A549 (cell line): Measurements from ENCODE around the gene GREM1. TPM values are rescaled to one million over a fixed set of nuclear protein-coding genes. Genes with fewer than 3 reads are reported as not detected.
A peak's percentile ranks its signal among the peaks of the same experiment; 100 is the strongest.

Experiments used
- ATAC-seq, 2 experiments: fragments of 200-7000 bp in 1 of 2; fragments of >200 bp in 1 of 2; cut with Nextera tagmentation in 1 of 2; cut with Tn5 transposase in 1 of 2; 3 replicates each; pipeline versions ENCODE4 v1.8.0 to v1.9.1; 2018 to 2020; ENCODE audit warnings: mild to moderate bottlenecking in 1 of 2, moderate library complexity in 1 of 2
- CTCF ChIA-PET: fragments of 300-600 bp; sonication (Branson Sonifier 250); formaldehyde crosslinking; extraction: SDS; loops from one replicate; lab custom pipeline; 2021; ENCODE audit warnings: antibody characterized with exemption, inconsistent platforms; lab: Yijun Ruan, JAX
- POLR2A ChIA-PET: fragments of 350-600 bp; formaldehyde crosslinking; extraction: SDS; loops from one replicate; lab custom pipeline; 2021; ENCODE audit warnings: antibody characterized with exemption, inconsistent platforms; lab: Yijun Ruan, JAX
- DNase-seq, 2 experiments: peaks; one replicate each; pipeline versions ENCODE4 v3.0.0 to v3.0.0-alpha.2; 2011 to 2016; ENCODE audit warnings: low read depth in 1 of 2, low spot score in 1 of 2
- FAIRE-seq: peaks from 2 replicates; lab custom pipeline; 2011; peaks lifted over from hg19 to GRCh38; lab: Jason Lieb, UNC
- H3K27ac ChIP-seq, 2 experiments: fragments of >200 bp; sonication (Bioruptor Twin); formaldehyde crosslinking; 3 replicates each; pipeline ENCODE4 v1.5.1; 2016 to 2017
- H3K4me1 ChIP-seq: fragments of >200 bp; sonication (Bioruptor Twin); formaldehyde crosslinking; 3 replicates; pipeline ENCODE4 v1.6.1; 2016
- H3K4me2 ChIP-seq: fragments of >200 bp; sonication (Bioruptor Twin); formaldehyde crosslinking; 3 replicates; pipeline ENCODE4 v1.6.1; 2016
- H3K4me3 ChIP-seq: fragments of >200 bp; sonication (Bioruptor Twin); formaldehyde crosslinking; 3 replicates; pipeline ENCODE4 v1.5.1; 2016
- H3K9me3 ChIP-seq: fragments of >200 bp; sonication (Bioruptor Twin); formaldehyde crosslinking; 3 replicates; pipeline ENCODE4 v1.6.1; 2016
- BHLHE40 ChIP-seq: IDR thresholded peaks from 2 replicates; pipeline ENCODE4 v1.6.1; 2012; ENCODE audit warnings: low read depth, low read length, inconsistent platforms
- CBX8 ChIP-seq: fragments of 200-600 bp; sonication (generic); IDR thresholded peaks from 2 replicates; pipeline ENCODE4 v1.6.1; 2016
- CEBPB ChIP-seq, 2 experiments: fragments of >200 bp in 1 of 2; sonication (Bioruptor Twin) in 1 of 2; formaldehyde crosslinking in 1 of 2; IDR thresholded peaks; 2 replicates each; pipeline ENCODE4 v1.6.1; 2012 to 2016
- EP300 ChIP-seq, 2 experiments: fragments of >200 bp; sonication (Bioruptor Twin); formaldehyde crosslinking; IDR thresholded peaks; 2 replicates in 1 of 2; 3 replicates in 1 of 2; pipeline ENCODE4 v1.6.1; 2016 to 2017
- FOSL2 ChIP-seq, 2 experiments: fragments of 450-650 bp in 1 of 2; fragments of >200 bp in 1 of 2; sonication (Bioruptor Twin) in 1 of 2; formaldehyde crosslinking; IDR thresholded peaks; 2 replicates each; pipeline versions ENCODE4 v1.5.0 to v1.6.1; 2016 to 2020; ENCODE audit warnings: mild to moderate bottlenecking in 1 of 2, moderate library complexity in 1 of 2
- FOXS1 ChIP-seq: fragments of 250-450 bp; sonication (Bioruptor Pico); IDR thresholded peaks from 2 replicates; pipeline ENCODE4 v1.5.0; 2020; ENCODE audit warnings: mild to moderate bottlenecking, moderate library complexity
- JUN ChIP-seq, 2 experiments: fragments of >200 bp; sonication (Bioruptor Twin); formaldehyde crosslinking; IDR thresholded peaks; 2 replicates in 1 of 2; 3 replicates in 1 of 2; pipeline ENCODE4 v1.6.1; 2016 to 2017
- KDM1A ChIP-seq: fragments of 200-600 bp; sonication (generic); IDR thresholded peaks from 2 replicates; pipeline ENCODE4 v1.6.1; 2016; ENCODE audit warnings: low read depth, mild to moderate bottlenecking
- KDM5A ChIP-seq: fragments of 200-600 bp; sonication (generic); IDR thresholded peaks from 2 replicates; pipeline ENCODE4 v1.6.1; 2016; ENCODE audit warnings: antibody characterized with exemption, mild to moderate bottlenecking
- MAFK ChIP-seq: fragments of 450-650 bp; IDR thresholded peaks from 2 replicates; pipeline ENCODE4 v1.6.1; 2014; ENCODE audit not compliant: partially characterized antibody
- MAZ ChIP-seq: fragments of 150-350 bp; IDR thresholded peaks from 2 replicates; pipeline ENCODE4 v1.6.1; 2014; ENCODE audit warnings: antibody characterized with exemption, low read depth, low read length, borderline replicate concordance
- MYC ChIP-seq: IDR thresholded peaks from 2 replicates; pipeline ENCODE4 v1.6.1; 2012; ENCODE audit warnings: mild to moderate bottlenecking, inconsistent platforms, low read length, improper control_type of control experiment, borderline replicate concordance
- NPAS2 ChIP-seq: fragments of 250-450 bp; sonication (Bioruptor Pico); IDR thresholded peaks from 2 replicates; pipeline ENCODE4 v1.8.0; 2022; ENCODE audit warnings: mild to moderate bottlenecking, moderate library complexity, borderline replicate concordance
- POLR2AphosphoS2 ChIP-seq: conservative IDR thresholded peaks from 2 replicates; pipeline ENCODE4 v1.6.1; 2012; ENCODE audit warnings: low read length, improper control_type of control experiment, inconsistent platforms
- RAD21 ChIP-seq, 2 experiments: fragments of >200 bp in 1 of 2; sonication (Bioruptor Twin) in 1 of 2; formaldehyde crosslinking in 1 of 2; IDR thresholded peaks in 1 of 2; conservative IDR thresholded peaks in 1 of 2; 2 replicates in 1 of 2; 3 replicates in 1 of 2; pipeline ENCODE4 v1.6.1; 2012 to 2018; ENCODE audit warnings: inconsistent platforms in 1 of 2
- RNF2 ChIP-seq: fragments of 200-600 bp; sonication (generic); IDR thresholded peaks from 2 replicates; pipeline ENCODE4 v1.6.1; 2016; ENCODE audit warnings: low read depth, mild to moderate bottlenecking, antibody characterized with exemption, moderate library complexity, borderline replicate concordance
- TP53 ChIP-seq: fragments of 250-450 bp; sonication (Bioruptor Pico); IDR thresholded peaks from 2 replicates; pipeline ENCODE4 v1.5.0; 2021; ENCODE audit warnings: mild to moderate bottlenecking, moderate library complexity
- ZC3H11A ChIP-seq: fragments of 450-650 bp; IDR thresholded peaks from 2 replicates; pipeline ENCODE4 v1.6.1; 2014; ENCODE audit warnings: antibody characterized with exemption, mild to moderate bottlenecking
- ZNF302 ChIP-seq: fragments of 250-450 bp; sonication (Bioruptor Pico); IDR thresholded peaks from 2 replicates; pipeline ENCODE4 v1.9.0; 2021; ENCODE audit warnings: inconsistent platforms, mild to moderate bottlenecking, moderate library complexity
- ZSCAN20 ChIP-seq: fragments of 250-450 bp; sonication (Bioruptor Pico); IDR thresholded peaks from 2 replicates; pipeline ENCODE4 v1.8.0; 2022; ENCODE audit warnings: mild to moderate bottlenecking, moderate library complexity
- WGBS: methylation state at CpG from one replicate; pipeline ENCODE4 v1.1.6; 2017; ENCODE audit errors: missing lambda C conversion rate; 5-methylcytosine and 5-hydroxymethylcytosine counted together
- polyA plus RNA-seq, 4 experiments: library from polyadenylated mRNA; depleted of rRNA in 3 of 4; stranded (reverse); fragments of >200 nt; fragmentation: RNase III in 1 of 4; extraction: RNeasy Plus Mini Kit Qiagen cat#74134 plus additional on column Dnase treatment in 1 of 4; gene quantifications; 2 replicates in 3 of 4; 3 replicates in 1 of 4; pipeline ENCODE4 v1.2.3, GENCODE V29; 2011 to 2017
- TF ChIP-seq, protein P1 (sequence below): fragments of 150-350 bp; IDR thresholded peaks from 2 replicates; pipeline ENCODE4 v1.6.1; 2014; ENCODE audit warnings: low read depth, mild to moderate bottlenecking, low read length
- TF ChIP-seq, protein P2 (sequence below): fragments of >200 bp; sonication (Bioruptor Twin); formaldehyde crosslinking; IDR thresholded peaks from 3 replicates; pipeline ENCODE4 v1.6.1; 2016
- TF ChIP-seq, protein P3 (sequence below): fragments of 200-600 bp; sonication (generic); IDR thresholded peaks from 2 replicates; pipeline ENCODE4 v1.6.1; 2016; ENCODE audit warnings: antibody characterized with exemption, mild to moderate bottlenecking, moderate library complexity
- TF ChIP-seq, protein P4 (sequence below): fragments of 250-450 bp; sonication (Bioruptor Pico); IDR thresholded peaks from 2 replicates; pipeline ENCODE4 v1.5.0; 2021; ENCODE audit warnings: mild to moderate bottlenecking, moderate library complexity, borderline replicate concordance

Gene GREM1
- polyA plus RNA-seq, 2 of the 4 experiments (the other 2 are of a cell fraction) = 4.4 to 10.5 TPM

DNA sequence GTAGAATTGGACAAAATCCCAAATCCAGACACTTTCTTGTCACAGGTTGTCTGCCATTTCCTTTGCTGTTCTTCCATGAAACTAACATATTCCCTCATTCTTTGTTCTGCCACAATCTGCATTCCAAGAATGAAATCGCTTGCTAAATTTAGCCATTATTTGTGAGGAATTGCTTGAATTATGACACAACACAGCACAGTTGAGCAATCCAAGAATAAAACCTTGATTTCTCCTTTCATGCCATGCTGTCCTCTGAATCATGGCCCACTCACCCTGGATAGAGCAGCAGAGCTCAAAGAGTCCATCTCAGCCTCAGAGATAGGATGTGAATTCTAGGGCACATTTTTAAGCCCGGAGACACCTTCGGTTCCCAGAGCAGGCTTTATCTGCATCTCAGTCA is 35.2 kb upstream of the GREM1 start (continued):
- TF ChIP-seq KDM5A (no peak), ZC3H11A (no peak), EP300 (IDR thresholded peaks at IDR 0.05) (peak; percentile 19 to 21; a peak in 1 of 5 replicates), KDM1A (no peak), ZSCAN20 (CRISPR knock-in tag) (no peak), NPAS2 (CRISPR knock-in tag) (no peak)

DNA sequence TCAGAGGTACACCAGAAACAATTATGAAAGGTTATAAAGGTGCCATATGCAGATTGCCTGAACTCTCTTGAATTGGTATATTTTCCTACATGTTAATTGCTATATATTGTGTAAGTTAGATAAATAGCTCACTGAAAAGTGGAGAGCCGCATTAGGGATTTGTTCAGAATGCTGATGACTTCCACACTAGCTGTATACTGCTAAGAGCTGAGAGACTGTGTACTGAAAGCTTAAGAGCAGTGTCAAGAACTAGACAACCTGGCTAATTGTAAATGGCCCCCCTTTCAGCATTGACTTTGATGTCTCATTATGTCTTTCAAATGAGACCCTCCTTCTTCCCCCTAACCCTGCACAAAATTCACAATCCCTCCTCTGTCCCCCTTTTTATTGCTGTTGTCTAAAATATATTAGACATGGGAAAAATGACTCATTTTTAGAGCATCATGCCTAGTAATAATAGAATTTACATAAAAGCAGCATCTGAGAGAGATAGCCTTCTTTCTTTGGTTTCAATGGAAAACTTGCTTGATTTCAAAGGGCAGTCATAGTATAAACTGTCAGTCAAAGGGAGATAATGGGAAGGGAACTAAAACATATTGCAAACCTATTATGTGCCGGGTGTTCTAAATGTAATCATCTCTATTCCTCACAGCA is 34.7 kb upstream of the GREM1 start:
- Histone ChIP-seq H3K4me1 (peaks cover 54% of the 10 kb centered on the region), H3K4me2 (peak overlapping the region; percentile 55), H3K9me3 (0 out of 3 replicates have a peak, but pooled peaks cover 6% of the 10 kb centered on the region), H3K27ac (peak overlapping the region; percentile 48 to 57), H3K4me3 (no peak overlapping the region)
- 93% methylated on average over 2 of the region's 2 CpGs for WGBS
- CTCF ChIA-PET = interaction anchor here (0.7 to 6.5 kb wide), 6 partner anchors 8 to 273 kb away, joined by 3 to 60 read pairs (median 9); no protein-coding TSS in a partner anchor
- DNase-seq (no peak), ATAC-seq (no peak), FAIRE-seq (peak; percentile 18)
- POLR2A ChIA-PET = no interaction called here
- TF ChIP-seq JUN (IDR thresholded peaks at IDR 0.05) (0 out of 5 replicates have a peak, but pooled peaks of 1 of the 2 experiments have one; percentile 13), ZNF302 (CRISPR knock-in tag) (no peak), POLR2AphosphoS2 (no peak), ZC3H11A (no peak), TP53 (CRISPR knock-in tag) (no peak), EP300 (IDR thresholded peaks at IDR 0.05) (0 out of 5 replicates have a peak, but pooled peaks of 1 of the 2 experiments have one; percentile 6), FOXS1 (CRISPR knock-in tag) (no peak), MAFK (no peak), MAZ (no peak), KDM1A (no peak), KDM5A (no peak), ZSCAN20 (CRISPR knock-in tag) (no peak), RNF2 (no peak), RAD21 (conservative IDR thresholded peaks at IDR 0.05 in 1 of 2, IDR thresholded peaks at IDR 0.05 in 1 of 2) (no peak; a peak in 1 of 5 replicates), FOSL2 (IDR thresholded peaks at IDR 0.05) (no peak), FOSL2 (CRISPR knock-in tag; IDR thresholded peaks at IDR 0.05) (peak; percentile 21; the same call in 1 of the 2 replicates)
- TF ChIP-seq, protein P1, sequence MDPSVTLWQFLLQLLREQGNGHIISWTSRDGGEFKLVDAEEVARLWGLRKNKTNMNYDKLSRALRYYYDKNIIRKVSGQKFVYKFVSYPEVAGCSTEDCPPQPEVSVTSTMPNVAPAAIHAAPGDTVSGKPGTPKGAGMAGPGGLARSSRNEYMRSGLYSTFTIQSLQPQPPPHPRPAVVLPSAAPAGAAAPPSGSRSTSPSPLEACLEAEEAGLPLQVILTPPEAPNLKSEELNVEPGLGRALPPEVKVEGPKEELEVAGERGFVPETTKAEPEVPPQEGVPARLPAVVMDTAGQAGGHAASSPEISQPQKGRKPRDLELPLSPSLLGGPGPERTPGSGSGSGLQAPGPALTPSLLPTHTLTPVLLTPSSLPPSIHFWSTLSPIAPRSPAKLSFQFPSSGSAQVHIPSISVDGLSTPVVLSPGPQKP = no peak
- TF ChIP-seq, protein P2, sequence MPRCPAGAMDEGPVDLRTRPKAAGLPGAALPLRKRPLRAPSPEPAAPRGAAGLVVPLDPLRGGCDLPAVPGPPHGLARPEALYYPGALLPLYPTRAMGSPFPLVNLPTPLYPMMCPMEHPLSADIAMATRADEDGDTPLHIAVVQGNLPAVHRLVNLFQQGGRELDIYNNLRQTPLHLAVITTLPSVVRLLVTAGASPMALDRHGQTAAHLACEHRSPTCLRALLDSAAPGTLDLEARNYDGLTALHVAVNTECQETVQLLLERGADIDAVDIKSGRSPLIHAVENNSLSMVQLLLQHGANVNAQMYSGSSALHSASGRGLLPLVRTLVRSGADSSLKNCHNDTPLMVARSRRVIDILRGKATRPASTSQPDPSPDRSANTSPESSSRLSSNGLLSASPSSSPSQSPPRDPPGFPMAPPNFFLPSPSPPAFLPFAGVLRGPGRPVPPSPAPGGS = no peak

DNA sequence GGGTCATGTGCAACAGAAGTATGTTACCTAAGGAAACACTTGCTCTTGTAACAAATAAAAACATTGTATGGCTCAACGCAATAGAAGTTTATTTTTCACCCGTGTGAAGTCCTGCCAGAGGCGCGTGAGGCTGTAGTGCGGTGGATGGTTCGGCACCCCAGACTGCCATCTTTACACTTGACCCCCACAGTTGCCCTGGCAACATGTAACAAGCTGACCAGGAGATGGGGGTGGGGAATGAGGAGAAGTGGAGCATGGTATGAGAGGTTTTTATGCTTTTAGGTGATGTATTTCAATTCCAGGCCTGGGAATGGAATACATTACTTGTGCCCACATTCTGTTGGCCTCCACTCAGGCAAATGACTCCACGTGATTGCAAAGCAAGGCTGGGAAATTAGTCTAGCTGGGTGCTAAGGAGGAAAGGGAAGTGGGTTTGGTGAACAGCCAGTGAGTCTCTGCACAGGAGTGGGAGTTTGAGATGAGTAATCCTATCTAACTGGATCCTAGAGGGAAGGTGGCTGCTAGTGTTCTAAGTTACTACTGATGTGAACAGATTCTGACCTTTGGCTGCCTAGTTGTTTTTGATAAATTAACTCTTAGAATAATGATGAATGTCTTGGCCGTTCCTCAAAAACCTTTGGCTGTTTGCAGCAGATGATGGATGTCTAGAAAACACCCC is 33.8 kb upstream of the GREM1 start:
- Histone ChIP-seq H3K9me3 (0 out of 3 replicates have a peak, but pooled peaks cover 6% of the 10 kb centered on the region), H3K4me1 (peaks cover 54% of the 10 kb centered on the region), H3K4me2 (peak overlapping the region; percentile 5; the same call in 1 of the 3 replicates), H3K27ac (peak overlapping the region; percentile 57 to 61; a peak in 5 of 6 replicates), H3K4me3 (no peak overlapping the region)
- FAIRE-seq (no peak), DNase-seq (peak in 1 of 2 experiments; percentile 30), ATAC-seq (peak in 1 of 2 experiments; percentile 23; a peak in 1 of 6 replicates)
- POLR2A ChIA-PET = no interaction called here
- CTCF ChIA-PET = interaction anchor here (1.3 to 5.4 kb wide), 5 partner anchors 9 to 272 kb away, joined by 3 to 29 read pairs (median 10); no protein-coding TSS in a partner anchor
- 78% methylated on average over 8 of the region's 8 CpGs for WGBS
- TF ChIP-seq CBX8 = no peak
- TF ChIP-seq CEBPB (IDR thresholded peaks at IDR 0.05) = no peak
- TF ChIP-seq, protein P3, sequence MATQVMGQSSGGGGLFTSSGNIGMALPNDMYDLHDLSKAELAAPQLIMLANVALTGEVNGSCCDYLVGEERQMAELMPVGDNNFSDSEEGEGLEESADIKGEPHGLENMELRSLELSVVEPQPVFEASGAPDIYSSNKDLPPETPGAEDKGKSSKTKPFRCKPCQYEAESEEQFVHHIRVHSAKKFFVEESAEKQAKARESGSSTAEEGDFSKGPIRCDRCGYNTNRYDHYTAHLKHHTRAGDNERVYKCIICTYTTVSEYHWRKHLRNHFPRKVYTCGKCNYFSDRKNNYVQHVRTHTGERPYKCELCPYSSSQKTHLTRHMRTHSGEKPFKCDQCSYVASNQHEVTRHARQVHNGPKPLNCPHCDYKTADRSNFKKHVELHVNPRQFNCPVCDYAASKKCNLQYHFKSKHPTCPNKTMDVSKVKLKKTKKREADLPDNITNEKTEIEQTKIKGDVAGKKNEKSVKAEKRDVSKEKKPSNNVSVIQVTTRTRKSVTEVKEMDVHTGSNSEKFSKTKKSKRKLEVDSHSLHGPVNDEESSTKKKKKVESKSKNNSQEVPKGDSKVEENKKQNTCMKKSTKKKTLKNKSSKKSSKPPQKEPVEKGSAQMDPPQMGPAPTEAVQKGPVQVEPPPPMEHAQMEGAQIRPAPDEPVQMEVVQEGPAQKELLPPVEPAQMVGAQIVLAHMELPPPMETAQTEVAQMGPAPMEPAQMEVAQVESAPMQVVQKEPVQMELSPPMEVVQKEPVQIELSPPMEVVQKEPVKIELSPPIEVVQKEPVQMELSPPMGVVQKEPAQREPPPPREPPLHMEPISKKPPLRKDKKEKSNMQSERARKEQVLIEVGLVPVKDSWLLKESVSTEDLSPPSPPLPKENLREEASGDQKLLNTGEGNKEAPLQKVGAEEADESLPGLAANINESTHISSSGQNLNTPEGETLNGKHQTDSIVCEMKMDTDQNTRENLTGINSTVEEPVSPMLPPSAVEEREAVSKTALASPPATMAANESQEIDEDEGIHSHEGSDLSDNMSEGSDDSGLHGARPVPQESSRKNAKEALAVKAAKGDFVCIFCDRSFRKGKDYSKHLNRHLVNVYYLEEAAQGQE = no peak
- TF ChIP-seq, protein P4, sequence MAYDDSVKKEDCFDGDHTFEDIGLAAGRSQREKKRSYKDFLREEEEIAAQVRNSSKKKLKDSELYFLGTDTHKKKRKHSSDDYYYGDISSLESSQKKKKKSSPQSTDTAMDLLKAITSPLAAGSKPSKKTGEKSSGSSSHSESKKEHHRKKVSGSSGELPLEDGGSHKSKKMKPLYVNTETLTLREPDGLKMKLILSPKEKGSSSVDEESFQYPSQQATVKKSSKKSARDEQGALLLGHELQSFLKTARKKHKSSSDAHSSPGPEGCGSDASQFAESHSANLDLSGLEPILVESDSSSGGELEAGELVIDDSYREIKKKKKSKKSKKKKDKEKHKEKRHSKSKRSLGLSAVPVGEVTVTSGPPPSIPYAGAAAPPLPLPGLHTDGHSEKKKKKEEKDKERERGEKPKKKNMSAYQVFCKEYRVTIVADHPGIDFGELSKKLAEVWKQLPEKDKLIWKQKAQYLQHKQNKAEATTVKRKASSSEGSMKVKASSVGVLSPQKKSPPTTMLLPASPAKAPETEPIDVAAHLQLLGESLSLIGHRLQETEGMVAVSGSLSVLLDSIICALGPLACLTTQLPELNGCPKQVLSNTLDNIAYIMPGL (CRISPR knock-in tag) = no peak
- TF ChIP-seq BHLHE40 = no peak
- TF ChIP-seq MYC = no peak
- TF ChIP-seq KDM5A = no peak
